IPS-15b (cell line): ENCODE measurements around the gene ATRAID.

Experiments
- H3K27me3 ChIP-seq: one replicate; pipeline ENCODE4 v1.6.1; 2013; ENCODE audit warnings: low read length; ENCODE audit not compliant: control insufficient read depth, insufficient read depth
- H3K36me3 ChIP-seq: one replicate; pipeline ENCODE4 v1.6.1; 2013; ENCODE audit warnings: low read length; ENCODE audit not compliant: control insufficient read depth, insufficient read depth
- H3K4me1 ChIP-seq: one replicate; pipeline ENCODE4 v1.6.1; 2013; ENCODE audit warnings: mild to moderate bottlenecking, low read length; ENCODE audit not compliant: control insufficient read depth, insufficient read depth
- H3K4me3 ChIP-seq: one replicate; pipeline ENCODE4 v1.5.1; 2013; ENCODE audit warnings: low read depth, low read length
- H3K9ac ChIP-seq: one replicate; pipeline ENCODE4 v1.6.1; 2013; ENCODE audit warnings: low read depth, mild to moderate bottlenecking, low read length
- H3K9me3 ChIP-seq: one replicate; pipeline ENCODE4 v1.6.1; 2013; ENCODE audit warnings: mild to moderate bottlenecking, low read length; ENCODE audit not compliant: control insufficient read depth, insufficient read depth

Gene ATRAID

DNA sequence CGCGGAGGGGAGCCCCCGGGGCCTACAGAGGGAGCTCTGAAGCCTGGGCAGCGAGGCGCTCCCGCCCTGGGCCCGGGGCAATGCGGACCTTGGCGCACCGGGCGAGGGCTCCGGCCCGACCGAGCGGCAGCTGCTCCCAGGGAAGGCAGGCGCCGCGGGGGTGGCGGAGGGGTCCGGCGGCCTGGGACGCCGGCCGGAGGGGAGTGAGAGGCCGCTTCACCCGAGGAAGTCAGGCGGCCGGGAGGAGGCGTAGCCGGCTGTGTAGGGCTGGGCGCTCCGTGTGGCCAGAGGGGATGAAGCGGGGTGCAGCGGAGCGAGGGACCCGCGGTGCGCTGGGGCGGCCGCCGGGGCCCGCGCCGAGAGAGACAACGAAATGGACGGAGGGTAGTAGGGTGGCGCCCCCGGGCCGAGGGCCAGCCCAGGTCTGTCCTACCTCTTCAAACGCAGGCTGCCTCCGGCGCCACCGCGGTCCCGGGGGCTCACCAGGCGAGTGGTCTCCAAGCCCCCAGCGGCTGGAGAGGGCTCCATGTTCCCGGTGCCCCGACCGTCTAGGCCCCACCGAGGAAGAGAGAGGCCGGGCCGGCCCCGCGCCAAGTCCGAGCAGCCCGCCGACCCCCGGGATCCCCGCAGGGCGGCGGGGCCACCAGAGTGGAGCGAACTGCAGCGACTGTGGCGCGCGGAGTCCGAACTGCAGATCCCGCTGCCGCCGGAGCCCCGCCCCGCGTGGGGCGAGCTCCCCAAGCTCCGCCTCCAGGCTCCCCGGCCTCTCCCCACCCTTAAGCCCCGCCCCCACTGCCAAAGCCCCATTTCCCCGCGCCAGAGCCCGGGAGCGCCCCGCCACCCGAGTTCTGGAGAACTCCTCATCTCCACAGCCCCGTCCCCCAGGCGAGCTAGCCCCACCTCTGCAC is 50.8 kb downstream of the ATRAID start, which contains the start of gene SLC30A3:
Gene SLC30A3, minus strand, starts transcription at position 669 of the 908 bp plus-strand sequence. Its CDS starts 141 bp downstream, at position 528.
- H3K4me1 ChIP-seq = no peaks in the 10 kb centered on the region
- H3K36me3 ChIP-seq = no peaks in the 10 kb centered on the region
- H3K4me3 ChIP-seq = peak within 1 kb of the TSS; percentile 72
- no peaks in the 10 kb centered on the region for H3K9me3 ChIP-seq
- no peak within 1 kb of the TSS for H3K9ac ChIP-seq
- H3K27me3 ChIP-seq = peaks cover 71% of the 10 kb centered on the region

GRCh38 chr2:27263287-27264252 is 51.7 kb downstream of the ATRAID start:
- peaks cover 75% of the 10 kb centered on the region for H3K27me3 ChIP-seq

GRCh38 chr2:27264253-27264752 is 52.5 kb downstream of the ATRAID start:
- Histone ChIP-seq H3K9me3 (no peaks in the 10 kb centered on the region), H3K4me1 (no peaks in the 10 kb centered on the region), H3K36me3 (no peaks in the 10 kb centered on the region), H3K27me3 (peaks cover 79% of the 10 kb centered on the region), H3K9ac (no peak overlapping the region), H3K4me3 (peak overlapping the region; percentile 72)

More at GRCh38 chr2:27263287-27264252, 51.7 kb downstream of the ATRAID start:
- H3K9ac ChIP-seq = no peak overlapping the region
- peak overlapping the region; percentile 72 for H3K4me3 ChIP-seq
- H3K4me1 ChIP-seq = no peaks in the 10 kb centered on the region
- H3K9me3 ChIP-seq = no peaks in the 10 kb centered on the region
- no peaks in the 10 kb centered on the region for H3K36me3 ChIP-seq

DNA sequence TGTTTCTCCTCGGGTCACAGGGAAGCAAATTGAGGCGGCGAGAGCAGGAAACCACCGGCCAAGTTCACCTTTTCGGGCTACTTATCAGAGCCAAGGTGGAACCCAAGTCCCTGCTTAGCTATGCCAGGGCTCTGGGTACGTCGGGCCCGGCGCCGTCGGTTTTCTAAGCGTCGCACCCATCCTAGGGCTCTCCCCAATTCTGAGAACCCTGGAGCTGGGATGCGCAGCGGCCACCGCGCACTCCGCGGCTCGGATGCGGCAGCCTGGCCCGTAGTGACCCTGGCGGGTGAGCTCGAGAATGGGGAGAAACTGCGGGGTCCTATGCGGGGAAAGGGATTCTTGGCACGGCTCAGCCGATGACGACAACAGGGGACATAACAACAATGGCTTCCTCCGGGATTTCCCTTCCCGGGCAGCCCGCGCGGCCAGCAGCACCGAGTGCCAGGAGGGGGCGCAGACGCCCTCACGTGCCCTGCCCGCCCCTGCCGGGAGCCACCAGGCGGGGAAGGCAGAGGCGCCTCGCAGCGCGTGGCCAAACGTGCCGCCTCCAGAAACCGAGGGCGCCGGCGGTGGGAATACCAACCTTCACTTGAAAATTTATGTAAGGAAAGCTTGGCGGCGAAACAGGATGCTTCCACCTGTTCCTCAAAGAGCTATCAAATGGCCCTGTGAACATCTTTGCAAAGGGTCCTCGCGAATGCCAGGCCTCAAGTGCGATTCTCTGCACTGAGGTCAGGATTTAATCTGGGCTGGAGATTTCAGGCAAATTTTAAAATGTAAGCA is 53.1 kb downstream of the ATRAID start:
- H3K27me3 ChIP-seq = peaks cover 75% of the 10 kb centered on the region
- no peaks in the 10 kb centered on the region for H3K9me3 ChIP-seq
- peak overlapping the region; percentile 58 for H3K9ac ChIP-seq
- H3K4me3 ChIP-seq = peak overlapping the region; percentile 72
- H3K4me1 ChIP-seq = no peaks in the 10 kb centered on the region
- H3K36me3 ChIP-seq = no peaks in the 10 kb centered on the region

- Histone ChIP-seq H3K4me1 (no peaks in the 10 kb centered on the region), H3K27me3 (peaks cover 69% of the 10 kb centered on the region)
Observed at GRCh38 chr2:27265536-27265870, 53.7 kb downstream of the ATRAID start.

More at GRCh38 chr2:27265536-27265870, 53.7 kb downstream of the ATRAID start:
- Histone ChIP-seq H3K36me3 (no peaks in the 10 kb centered on the region), H3K9ac (no peak overlapping the region), H3K4me3 (peak overlapping the region; percentile 13), H3K9me3 (no peaks in the 10 kb centered on the region)
